Activated CD8-positive, alpha-beta memory T cell treated with anti-CD3 and anti-CD28 coated beads, Interleukin-2, amount 50 U/mL, for 48 hours (primary cell): ENCODE results near the gene WNK2.

Experiments
- DNase-seq: peaks from one replicate; pipeline ENCODE4 v3.0.0-alpha.2; 2020

The WNK2 gene

GRCh38 chr9:93186215-93186945 is 2.4 kb downstream of the WNK2 start:
- no peak for DNase-seq

GRCh38 chr9:93187047-93187446 is 3.1 kb downstream of the WNK2 start:
- DNase-seq: no peak

- no peak for DNase-seq
Observed at GRCh38 chr9:93187574-93187973, 3.6 kb downstream of the WNK2 start.

- no peak for DNase-seq
Observed at GRCh38 chr9:93188426-93189368, 4.8 kb downstream of the WNK2 start.

- DNase-seq: no peak
Observed at GRCh38 chr9:93189369-93190132, 5.6 kb downstream of the WNK2 start.

- no peak for DNase-seq
Observed at GRCh38 chr9:93190133-93190525, 6.2 kb downstream of the WNK2 start.

- DNase-seq: no peak
Observed at GRCh38 chr9:93190656-93191353, 6.9 kb downstream of the WNK2 start.

- no peak for DNase-seq
Observed at GRCh38 chr9:93191354-93191660, 7.4 kb downstream of the WNK2 start.

- no peak for DNase-seq
Observed at GRCh38 chr9:93192721-93193387, 8.9 kb downstream of the WNK2 start.

GRCh38 chr9:93193388-93194220 is 9.7 kb downstream of the WNK2 start:
- no peak for DNase-seq

GRCh38 chr9:93194221-93194625 is 10.3 kb downstream of the WNK2 start:
- DNase-seq: no peak

- no peak for DNase-seq
Observed at GRCh38 chr9:93194641-93195040, 10.7 kb downstream of the WNK2 start.

GRCh38 chr9:93196096-93197055 is 12.4 kb downstream of the WNK2 start:
- DNase-seq: no peak

GRCh38 chr9:93197670-93198069 is 13.7 kb downstream of the WNK2 start:
- DNase-seq: no peak

GRCh38 chr9:93198117-93198837 is 14.3 kb downstream of the WNK2 start:
- no peak for DNase-seq

GRCh38 chr9:93198838-93199625 is 15.1 kb downstream of the WNK2 start:
- no peak for DNase-seq

GRCh38 chr9:93200449-93200742 is 16.5 kb downstream of the WNK2 start:
- DNase-seq: no peak

- DNase-seq: no peak
Observed at GRCh38 chr9:93200989-93201334, 17.0 kb downstream of the WNK2 start.
